Ovary (tissue), 3 donors: ENCODE results near the gene ARID2.

Experiments
- EP300 ChIP-seq: sonication (generic); formaldehyde crosslinking; IDR thresholded peaks from one replicate; pipeline ENCODE4 v1.6.1; 2017; ENCODE audit warnings: antibody characterized with exemption
- POLR2A ChIP-seq: fragments of 450-650 bp; IDR thresholded peaks from one replicate; pipeline ENCODE4 v1.6.1; 2017; ENCODE audit warnings: antibody characterized with exemption, mild to moderate bottlenecking, moderate library complexity
- TF ChIP-seq, protein P1 (sequence below), 3 donors: fragments of 450-650 bp in 2 of 3; fragments of 200-600 bp in 1 of 3; IDR thresholded peaks; one replicate each; pipeline versions ENCODE4 v1.5.1 to v1.8.0; 2016 to 2022; ENCODE audit warnings: antibody characterized with exemption in 3 of 3, mild to moderate bottlenecking in 1 of 3
- donor health status: DM: no; HTN: no; CAD: no.

DNA sequence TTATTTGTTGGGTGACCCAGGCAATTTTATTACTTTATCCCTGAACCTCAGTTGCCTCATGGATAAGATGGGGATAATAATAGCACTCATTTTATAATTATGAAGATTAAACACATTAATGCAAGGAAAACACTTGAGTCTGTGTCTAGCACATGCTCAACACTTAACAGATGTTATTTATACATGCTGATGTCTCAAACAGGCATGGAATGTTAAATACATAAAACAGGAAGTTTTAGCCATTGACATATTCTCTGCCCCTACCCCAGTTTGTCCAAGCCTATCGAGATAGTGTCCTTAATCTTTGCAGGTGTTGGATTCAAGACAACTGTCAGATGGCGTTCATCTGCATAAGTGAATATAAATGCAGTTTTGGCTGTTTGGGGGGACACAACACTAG is 151.0 kb downstream of the ARID2 start:
- no peak for TF ChIP-seq POLR2A
- TF ChIP-seq, protein P1, sequence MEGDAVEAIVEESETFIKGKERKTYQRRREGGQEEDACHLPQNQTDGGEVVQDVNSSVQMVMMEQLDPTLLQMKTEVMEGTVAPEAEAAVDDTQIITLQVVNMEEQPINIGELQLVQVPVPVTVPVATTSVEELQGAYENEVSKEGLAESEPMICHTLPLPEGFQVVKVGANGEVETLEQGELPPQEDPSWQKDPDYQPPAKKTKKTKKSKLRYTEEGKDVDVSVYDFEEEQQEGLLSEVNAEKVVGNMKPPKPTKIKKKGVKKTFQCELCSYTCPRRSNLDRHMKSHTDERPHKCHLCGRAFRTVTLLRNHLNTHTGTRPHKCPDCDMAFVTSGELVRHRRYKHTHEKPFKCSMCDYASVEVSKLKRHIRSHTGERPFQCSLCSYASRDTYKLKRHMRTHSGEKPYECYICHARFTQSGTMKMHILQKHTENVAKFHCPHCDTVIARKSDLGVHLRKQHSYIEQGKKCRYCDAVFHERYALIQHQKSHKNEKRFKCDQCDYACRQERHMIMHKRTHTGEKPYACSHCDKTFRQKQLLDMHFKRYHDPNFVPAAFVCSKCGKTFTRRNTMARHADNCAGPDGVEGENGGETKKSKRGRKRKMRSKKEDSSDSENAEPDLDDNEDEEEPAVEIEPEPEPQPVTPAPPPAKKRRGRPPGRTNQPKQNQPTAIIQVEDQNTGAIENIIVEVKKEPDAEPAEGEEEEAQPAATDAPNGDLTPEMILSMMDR (IDR thresholded peaks at IDR 0.05) = no peak
- TF ChIP-seq EP300 = no peak
